GM15510 (cell line): ENCODE results near the gene LIMCH1.

Experiments
- POLR2A ChIP-seq: IDR thresholded peaks from 3 replicates; pipeline ENCODE4 v1.6.1; 2011; ENCODE audit warnings: borderline replicate concordance; ENCODE audit not compliant: insufficient read length; ENCODE audit errors: extremely low read depth

The LIMCH1 gene

GRCh38 chr4:41526628-41527027, 11.3 kb upstream of the LIMCH1 start:
- TF ChIP-seq POLR2A, result no peak

DNA sequence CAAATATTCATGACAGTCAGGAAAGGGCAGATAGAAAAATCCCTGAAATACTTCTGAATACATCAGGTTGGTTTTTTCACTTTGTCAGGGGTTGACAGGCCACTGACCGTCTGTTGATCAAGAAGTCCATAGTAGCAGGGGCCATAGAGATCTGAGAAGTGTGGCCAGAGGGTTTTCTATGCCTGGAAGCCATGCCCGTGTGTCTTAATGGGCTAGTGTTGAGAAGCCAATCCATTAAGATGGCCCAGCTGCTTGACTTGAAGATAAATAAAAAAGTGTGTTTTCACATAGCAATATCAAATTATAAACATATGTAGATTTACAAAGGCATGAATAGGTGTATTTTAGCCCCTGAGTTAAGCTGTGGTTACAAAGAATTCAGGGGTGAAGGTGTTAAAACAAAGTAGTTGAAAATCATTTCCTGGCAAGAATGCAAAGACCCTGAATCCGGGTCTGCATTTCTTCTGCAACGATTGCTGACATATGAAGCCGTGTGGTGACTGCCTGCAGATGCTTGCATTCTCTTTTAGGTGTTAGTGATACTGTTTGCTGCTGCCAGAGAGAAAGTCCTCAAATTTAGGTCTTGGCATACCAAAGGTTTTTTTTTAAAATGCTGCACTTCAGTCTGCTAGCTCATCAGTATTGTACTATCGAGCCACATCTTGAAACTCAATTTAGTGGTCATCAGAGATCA, 9.3 kb upstream of the LIMCH1 start:
- no peak for TF ChIP-seq POLR2A

GRCh38 chr4:41530741-41531140, 7.2 kb upstream of the LIMCH1 start:
- TF ChIP-seq POLR2A, result no peak

DNA sequence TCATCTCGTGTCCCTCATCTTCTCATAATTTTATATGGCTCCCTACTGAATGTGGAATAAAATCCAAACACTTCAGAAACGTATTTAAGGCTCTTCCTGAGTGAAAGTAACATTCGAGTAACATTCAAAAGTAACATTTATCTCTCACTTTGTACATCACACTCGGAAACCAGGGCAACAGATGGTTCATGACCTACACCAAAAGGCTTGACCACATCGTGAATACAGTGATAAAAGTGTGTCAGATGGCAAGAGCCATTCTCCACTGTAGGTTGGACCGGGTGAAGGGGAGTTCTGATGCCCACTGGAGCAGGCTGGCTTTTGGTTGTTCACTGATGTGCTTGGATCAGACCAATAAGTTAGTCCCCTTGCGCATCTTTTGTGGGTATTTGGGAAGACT, 5.6 kb upstream of the LIMCH1 start:
- no peak for TF ChIP-seq POLR2A

GRCh38 chr4:41532882-41533281, 5.1 kb upstream of the LIMCH1 start:
- no peak for TF ChIP-seq POLR2A

DNA sequence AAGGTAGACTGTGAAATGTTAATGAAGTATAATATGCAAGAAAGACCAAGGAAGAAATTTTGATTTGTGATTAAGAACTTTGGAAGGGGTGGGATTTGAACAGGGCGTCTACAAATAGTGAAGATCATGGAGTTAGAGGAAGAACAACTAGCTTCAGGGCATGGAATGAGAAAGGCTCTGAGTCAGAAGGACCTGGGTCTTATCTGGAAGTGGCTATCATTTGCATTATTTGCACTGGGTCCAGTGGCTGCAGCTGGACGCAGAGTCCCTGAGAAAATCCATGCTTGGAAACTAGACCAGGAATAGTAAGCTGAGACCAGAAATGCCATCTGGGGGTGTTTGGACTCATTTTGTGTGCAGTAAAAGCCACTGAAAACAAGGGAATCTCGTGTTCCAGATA, 4.3 kb upstream of the LIMCH1 start:
- TF ChIP-seq POLR2A, result no peak

- TF ChIP-seq POLR2A, result no peak
Measured at GRCh38 chr4:41534404-41534803, 3.6 kb upstream of the LIMCH1 start.

DNA sequence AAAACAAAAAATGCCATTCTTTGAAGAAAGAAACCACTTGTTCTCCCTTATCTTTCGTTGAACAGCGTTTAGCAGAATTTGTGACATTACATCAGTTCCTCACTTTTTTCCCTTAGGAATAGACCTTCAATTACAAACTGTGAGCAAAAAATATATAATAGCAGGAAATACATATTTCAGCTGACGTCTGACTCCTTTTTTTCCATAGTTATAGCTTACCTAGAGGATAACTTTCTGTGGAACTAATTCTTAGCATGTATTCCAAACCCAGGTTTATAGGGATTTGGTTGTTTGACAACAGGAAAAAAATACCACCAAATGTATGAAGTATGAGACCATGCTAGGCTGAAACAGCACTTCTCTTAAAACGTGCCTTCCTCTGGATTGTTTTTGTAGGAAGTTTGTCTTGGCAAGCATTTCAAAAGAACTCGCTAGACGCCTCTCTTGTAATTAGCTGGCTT, 2.0 kb upstream of the LIMCH1 start:
- no peak for TF ChIP-seq POLR2A

- TF ChIP-seq POLR2A, result no peak
Measured at GRCh38 chr4:41537292-41537890, 566 bp upstream of the LIMCH1 start.

DNA sequence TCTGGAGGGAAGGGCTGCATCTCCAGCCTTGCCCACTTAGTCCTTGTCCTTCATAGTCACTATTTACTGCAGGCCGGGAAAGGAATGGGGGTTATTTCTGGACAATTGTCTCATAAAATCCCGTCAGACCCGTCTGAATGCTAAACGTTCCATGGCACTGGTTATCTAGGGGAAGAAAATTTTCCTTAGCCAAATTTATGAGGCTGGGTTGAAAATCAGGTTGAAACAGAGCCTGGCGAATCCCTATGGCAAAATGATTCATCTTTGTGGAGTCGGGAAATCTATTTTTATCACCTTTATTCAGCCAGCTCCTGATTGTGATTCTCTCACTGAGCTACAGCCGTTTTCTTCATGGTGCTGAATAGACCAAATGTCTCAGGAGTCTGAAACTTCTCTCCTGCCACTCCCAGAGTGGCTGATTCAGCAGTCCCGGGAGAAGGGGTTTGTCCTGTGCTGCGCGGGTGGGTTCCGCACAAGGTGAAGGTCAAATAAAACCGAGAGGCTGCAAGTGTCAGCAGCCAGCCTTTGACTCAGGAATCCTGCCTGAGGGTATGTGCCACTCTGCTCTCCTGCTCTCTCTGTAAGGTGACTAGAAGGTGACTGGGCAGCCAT, 1.0 kb downstream of the LIMCH1 start:
- TF ChIP-seq POLR2A, result no peak

DNA sequence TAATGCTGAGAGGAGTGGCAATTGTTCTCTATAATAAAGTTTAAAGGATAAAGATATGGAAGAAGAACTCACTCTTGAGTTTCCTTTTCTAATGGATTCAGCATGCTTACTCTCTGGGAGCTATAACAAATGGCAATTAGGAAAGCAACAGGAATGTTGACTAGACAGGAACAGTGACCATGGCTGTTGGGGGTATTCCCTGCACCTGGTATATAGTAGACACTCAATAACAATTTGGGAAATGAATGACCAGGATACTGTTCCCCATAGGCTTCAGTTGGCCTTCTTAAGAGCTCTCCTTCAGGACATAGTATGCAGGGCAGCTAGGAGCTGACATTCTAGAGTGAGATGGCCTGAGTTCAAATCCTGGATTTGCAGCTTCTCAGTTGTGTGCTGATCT, 1.8 kb downstream of the LIMCH1 start:
- no peak for TF ChIP-seq POLR2A

GRCh38 chr4:41540687-41541086, 2.7 kb downstream of the LIMCH1 start:
- TF ChIP-seq POLR2A, result no peak

- TF ChIP-seq POLR2A, result no peak
Measured at GRCh38 chr4:41541687-41542094, 3.7 kb downstream of the LIMCH1 start.

DNA sequence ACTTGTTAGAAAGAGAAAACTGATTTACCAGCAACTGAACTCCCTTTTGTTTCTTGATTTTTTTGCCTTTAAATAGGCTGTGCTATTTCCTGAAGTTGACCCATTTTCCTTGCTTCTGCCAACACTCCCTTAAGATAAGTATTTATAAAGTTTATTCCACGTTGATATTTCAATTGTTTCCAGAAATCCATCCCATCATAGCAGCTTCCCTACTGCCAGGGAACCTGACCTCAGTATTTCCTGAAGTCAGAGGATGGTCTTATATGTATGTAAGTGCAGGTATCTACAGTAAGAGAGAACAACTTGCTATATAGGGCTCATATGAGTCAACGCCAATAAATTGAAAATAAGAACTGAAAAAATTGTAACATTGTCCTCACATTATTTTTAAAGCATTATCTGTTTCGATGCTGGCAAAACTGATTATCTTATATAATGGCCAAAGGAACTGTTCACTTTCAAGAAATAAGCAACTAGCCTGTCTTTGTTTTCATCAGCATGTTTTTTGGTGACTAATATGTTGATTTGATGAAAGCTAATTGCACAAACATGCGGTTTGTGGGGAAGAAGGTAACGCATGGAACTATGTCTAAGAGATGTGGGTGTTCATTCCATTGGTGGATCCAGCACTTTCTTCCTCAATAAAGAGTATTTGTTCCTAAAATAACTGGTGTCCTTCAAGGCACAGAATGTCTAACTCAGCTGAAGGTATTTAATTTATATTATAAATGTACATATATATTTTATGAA, 4.7 kb downstream of the LIMCH1 start:
- TF ChIP-seq POLR2A, result no peak

GRCh38 chr4:41545238-41545637, 7.3 kb downstream of the LIMCH1 start:
- no peak for TF ChIP-seq POLR2A
